Hematopoietic multipotent progenitor cell (in vitro differentiated cells): ENCODE results near the gene TMEM63A. TPM values are rescaled to one million over a fixed set of nuclear protein-coding genes. Genes with fewer than 3 reads are reported as not detected.

Experiments used
- DNase-seq, 3 donors: peaks; one replicate each; pipeline ENCODE4 v3.0.0-alpha.2; 2011 to 2015; ENCODE audit warnings: low read depth in 2 of 3, low spot score in 2 of 3
- total RNA-seq: library from RNA; depleted of rRNA; stranded (reverse); fragments of >200 nt; gene quantifications from one replicate; pipeline ENCODE4 v1.2.3, GENCODE V29; 2012

TMEM63A gene
- total RNA-seq, 1 donor = 70.0 TPM

DNA sequence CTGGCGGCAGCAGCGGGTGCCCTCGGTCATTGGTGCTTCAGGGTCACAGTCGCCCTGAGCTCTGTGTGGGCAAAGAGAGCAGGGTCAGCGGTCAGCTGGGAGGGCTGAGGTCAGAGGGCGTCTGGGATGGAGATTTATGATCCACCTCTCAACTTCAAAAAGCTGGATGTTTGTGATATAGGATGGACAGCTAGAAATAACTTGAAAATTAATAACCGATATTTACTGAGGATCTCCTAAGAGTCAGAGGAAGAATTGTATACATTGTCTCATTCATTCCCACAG, 4.8 kb upstream of the TMEM63A start:
- no peak for DNase-seq

DNA sequence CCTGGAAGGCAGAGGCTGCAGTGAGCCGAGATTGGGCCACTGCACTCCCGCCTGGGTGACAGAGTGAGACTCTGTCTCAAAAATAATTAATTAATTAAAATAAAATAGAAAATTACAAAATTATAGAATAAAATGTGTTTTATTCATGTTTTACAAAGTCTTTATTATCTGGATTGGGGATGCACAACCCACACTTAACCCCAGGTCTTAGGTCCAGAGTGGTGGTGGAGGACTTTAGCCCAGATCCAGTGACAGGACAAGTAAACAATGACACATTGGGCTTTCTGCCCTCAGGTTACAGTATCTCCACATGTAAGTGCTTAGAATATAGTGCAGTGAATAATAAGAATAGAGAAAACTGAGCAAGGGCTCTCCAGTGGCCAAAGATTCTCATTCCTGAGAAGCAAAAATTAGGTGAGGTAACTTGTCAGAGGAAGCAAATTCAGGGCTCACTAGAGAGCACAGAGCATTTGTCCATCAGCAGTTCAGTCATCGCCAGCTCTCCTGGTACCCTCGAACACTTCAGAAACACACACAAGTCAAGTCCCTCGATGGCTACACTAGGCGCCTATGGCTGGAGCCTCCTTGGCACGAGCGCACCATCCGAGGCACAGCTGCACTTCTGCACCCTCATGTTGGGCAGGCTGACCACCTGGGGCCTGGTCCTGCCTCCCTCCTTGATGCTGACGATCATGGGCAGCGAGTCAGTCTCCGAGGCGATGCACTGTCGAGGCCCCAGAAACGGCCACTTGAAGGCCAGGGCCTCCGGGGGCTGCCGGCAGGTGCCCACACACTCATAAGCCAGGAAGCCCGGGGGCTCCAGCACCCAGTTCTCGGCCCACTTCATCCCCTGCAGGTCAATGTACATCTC, 4.2 kb upstream of the TMEM63A start:
- no peak for DNase-seq

DNA sequence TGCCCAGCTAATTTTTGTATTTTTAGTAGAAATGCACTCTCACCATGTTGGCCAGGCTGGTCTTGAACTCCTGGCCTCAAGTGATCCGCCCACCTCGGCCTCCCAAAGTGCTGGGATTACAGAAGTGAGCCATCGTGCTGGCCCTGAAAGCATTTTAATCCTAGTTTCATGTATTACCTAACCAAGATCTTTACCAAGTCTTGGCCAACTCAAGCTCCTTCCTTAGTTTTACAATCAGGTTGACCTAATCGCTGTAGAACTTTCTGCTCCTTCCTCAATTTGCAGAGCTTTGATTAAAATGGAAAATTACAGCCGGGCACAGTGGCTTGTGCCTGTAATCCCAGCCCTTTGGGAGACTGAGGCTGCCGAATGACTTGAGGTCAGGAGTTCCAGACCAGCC, 3.2 kb upstream of the TMEM63A start:
- DNase-seq = no peak

DNA sequence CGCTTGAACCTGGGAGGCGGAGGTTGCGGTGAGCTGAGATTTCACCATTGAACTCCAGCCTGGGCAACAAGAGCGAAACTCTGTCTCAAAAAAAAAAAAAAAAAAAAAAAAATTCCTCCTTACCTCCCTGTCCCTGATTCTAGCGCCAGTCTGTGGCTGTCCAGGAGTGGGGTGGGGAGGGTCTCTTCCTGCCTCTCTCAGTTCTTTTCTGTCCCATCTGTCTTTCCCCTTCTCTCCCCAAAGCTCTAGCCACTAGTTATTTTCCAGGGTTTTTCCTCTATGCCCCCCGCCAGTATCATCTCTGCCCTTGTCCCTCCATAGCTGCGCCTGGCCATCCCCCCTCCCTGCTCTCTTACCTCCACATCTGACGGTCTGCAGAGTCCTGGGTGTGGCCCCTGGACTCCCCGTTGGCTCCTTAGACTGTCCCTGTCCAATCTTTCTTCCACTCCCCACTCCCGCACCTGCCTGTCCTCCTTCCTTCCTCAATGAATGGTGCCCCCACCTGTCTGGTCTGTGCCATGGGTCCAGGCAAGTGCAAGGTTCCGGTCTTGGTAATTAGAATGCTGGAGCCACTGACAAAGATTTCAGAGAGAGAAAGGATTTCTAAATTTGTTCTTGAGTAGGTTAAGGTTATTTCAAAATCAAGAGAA, 1.6 kb upstream of the TMEM63A start:
- DNase-seq = no peak

DNA sequence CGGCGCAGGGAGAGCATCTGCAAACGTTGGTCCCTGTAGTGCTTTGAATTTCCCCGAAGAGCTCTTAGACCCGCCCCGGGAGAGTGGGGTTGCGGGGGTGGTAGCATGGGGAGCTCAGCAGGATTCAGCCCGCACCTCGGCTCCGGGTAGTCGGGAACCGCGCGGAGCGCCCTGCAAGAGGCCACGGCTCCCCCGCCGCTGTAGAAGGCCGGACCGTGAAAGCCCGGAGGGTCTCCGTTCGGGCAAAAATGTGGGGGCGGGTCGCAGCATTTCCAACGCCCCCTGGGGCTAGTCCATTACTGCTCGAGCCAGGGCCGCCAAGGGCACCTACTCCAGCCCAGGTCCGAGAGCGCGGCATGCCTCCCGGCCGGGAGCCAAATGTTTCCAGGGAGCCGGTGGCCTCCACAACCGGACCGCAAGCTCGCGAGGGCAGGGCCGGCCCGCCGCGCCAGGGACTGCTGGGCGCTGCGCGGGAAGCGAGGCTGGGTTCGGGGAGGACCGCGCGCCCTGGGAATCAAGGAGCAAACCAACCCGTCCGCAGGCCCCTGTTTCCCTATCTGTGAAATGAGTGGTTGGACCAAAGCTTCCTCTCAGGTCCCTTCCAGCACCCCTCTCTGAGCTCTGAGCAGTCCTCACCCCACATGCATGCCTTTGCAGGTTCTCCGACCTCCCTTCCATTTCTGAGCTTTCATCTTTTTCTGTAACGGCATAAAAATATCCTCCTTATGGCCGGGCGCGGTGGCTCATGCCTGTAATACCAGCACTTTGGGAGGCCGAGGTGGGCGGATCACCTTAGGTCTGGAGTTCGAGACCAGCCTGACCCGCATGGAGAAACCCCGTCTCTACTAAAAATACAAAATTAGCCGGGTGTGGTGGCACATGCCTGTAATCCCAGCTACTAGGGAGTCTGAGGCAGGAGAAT, 775 bp upstream of the TMEM63A start:
- DNase-seq = peak in 1 of 3 donors; percentile 48

DNA sequence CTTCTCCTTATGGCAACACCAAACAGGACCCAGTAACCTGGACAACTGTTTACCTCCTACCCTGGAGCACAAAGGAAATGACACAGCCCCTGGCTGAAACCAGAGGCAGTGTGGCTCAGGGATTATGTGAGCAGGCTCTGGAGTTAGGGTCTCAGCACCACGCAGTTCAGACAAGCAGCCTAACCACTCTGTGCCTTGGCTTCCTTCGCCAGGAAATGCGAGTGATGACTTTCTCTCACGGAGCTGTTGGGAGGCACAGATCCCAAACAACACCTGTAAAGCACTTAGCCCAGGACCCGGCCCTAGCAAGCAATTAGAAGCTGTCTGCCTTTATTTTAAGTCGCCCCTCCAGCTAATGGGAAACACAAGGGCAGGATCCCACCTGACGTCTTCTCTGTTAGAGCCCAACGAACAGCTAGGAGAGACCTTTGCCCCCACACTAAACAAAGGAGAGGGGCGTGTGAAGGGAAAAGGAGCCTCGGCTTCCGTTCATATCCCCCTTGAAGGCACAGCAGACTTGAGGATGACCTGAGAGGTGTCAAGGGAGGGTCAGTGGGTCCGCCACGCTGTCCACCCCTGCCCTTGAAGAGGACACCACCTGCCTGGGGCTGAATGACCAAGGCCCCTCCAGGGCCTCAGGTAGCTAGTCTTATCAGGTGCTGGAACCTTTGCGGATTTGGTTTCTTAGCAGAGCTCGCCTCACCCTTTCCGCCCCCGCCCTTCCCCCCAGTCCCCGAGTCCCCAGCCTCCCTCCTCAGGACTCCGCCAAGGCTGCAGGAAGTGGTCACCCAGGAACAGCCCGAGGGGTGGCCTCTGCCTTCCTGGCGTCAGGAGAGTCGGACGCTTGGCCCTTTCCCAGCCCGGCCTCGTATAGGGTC, 860 bp downstream of the TMEM63A start:
- DNase-seq = peak in 2 of 3 donors; percentile 51 to 61

DNA sequence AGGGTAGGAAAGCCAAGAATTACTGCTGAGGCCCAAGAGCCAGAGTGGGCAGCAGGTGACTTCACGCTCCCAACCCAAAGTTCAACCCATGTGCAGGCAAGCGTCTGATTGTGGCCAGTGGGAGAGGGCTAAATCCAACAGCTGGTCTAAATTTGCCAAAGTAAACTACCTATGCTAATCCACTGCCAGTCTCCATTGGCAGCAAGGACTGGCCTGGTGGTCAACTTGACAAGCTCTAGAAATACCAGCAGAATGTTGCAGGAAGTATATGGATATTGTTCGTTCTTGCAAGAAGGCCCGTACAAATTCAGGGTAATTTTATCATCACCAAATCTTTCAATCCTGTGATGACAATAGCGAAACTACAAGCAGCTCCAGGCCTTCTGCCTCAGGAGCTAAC, 1.5 kb downstream of the TMEM63A start:
- no peak for DNase-seq

DNA sequence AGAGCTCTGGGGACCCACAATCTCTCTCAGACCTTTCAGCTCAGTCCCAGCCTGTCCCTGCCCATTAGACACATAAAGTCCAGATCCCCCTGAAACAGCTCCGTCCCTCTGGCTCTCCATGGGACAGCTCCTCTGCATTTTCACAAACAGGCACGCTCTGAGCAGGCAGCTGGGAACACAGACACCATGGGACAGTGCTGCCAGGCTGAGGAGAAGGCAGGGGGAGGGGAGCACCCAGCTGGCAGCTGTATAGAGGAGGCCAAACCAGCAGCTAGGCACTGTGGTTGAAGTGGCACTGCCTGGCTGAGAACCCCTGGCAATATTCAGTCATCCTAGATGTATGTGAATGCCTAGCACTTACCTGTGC, 2.0 kb downstream of the TMEM63A start:
- no peak for DNase-seq

DNA sequence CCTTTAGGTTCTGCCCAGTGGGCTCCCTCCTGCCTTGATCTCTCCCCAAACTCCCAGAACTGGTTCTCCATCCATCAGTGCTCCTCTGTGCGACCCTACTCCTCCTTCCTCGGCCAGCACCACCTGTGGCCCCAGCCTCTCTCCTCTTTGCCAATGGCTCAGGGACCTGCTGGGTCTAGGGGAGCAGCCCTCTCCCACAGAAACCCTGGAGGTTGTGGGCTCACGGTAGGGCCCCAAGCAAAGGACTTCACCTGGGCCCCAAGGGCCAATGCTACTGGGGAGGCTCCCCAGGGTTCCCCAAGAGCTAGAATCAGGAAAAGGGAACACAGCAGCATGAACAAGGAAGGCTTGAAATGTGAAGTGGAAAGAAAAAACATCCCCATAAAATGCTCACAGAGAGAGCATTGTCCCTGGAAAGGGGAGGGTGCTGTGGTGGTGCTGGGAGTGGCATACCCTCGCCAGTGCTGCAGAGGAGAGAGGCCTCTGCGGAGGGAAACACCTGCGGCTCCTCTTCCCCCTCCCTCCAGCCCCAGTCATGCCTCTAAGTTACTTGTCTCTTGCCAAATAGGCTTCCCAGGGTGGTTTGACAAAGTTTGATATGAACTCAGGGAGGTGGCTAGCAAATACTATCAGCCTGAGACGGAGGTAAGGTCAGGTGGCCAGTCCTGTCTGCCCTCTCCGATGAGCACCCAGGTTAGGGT, 2.5 kb downstream of the TMEM63A start:
- DNase-seq = peak in 2 of 3 donors; percentile 48 to 83

DNA sequence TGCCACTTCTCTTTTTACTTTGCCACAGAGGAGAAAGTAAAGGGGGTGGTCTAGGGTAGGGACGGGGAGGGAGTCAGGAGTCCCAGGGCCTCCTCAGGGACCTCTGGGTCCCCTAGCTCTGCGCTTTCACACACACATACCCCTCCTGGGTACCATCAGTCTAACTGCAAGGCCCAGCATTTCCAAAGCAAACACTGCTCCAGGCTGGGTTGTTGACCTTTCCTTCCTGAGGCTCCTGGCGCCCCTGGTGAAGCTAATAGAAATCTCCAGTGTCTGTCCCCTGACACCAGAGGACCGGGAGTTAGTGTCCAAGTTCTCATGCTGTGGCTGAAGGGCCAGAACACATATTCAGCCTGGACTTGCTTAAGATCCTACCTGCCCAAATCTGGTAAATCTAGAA, 3.9 kb downstream of the TMEM63A start:
- no peak for DNase-seq

DNA sequence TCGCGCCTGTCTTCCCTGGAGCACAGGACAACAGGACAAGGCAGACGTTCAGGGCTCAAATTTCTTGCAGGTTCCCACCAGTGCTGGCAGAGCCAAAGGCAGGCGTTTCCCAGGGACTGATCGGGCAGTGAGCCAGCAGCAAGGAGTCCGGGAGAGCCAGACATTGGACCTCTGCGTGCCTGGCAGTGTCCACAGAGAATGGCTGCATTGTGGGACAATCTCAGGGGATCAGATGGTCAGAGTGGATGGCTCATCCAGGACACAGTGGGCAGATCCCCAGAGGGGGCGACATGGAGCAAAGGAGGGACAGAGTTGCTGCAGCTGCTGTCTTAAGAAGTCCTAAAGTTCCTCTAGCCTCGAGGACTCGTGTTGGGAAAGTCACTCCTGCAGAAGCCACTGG, 4.6 kb downstream of the TMEM63A start:
- peak in 1 of 3 donors; percentile 46 for DNase-seq

DNA sequence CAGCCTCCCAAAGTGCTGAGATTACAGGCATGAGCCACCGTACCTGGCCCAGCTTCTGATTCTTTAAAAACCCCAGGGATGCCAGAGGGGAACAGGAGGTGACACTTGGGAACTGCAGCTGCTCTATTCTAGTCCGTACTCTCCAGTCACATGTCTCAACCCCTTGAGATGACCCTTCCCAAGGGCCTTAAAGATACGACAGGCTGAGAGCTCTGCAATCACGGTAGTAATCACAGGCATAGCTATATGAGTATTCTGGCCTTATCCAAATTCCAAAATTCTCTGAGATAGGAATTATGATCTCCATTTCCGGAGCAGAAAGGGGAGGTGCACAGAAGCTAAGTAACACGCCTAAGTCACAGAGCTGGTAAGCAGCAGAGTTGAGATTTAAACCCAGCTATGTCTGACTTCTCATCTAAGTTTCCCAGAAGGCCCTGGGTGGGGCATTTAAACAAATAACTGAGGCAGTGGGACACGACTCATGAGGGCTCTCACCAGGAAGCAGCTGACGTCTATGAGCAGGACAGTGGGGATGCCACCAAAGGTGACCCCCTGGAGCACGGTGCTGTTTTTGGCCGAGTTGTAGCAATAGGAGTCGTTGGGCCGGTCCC, 5.2 kb downstream of the TMEM63A start:
- DNase-seq = no peak

DNA sequence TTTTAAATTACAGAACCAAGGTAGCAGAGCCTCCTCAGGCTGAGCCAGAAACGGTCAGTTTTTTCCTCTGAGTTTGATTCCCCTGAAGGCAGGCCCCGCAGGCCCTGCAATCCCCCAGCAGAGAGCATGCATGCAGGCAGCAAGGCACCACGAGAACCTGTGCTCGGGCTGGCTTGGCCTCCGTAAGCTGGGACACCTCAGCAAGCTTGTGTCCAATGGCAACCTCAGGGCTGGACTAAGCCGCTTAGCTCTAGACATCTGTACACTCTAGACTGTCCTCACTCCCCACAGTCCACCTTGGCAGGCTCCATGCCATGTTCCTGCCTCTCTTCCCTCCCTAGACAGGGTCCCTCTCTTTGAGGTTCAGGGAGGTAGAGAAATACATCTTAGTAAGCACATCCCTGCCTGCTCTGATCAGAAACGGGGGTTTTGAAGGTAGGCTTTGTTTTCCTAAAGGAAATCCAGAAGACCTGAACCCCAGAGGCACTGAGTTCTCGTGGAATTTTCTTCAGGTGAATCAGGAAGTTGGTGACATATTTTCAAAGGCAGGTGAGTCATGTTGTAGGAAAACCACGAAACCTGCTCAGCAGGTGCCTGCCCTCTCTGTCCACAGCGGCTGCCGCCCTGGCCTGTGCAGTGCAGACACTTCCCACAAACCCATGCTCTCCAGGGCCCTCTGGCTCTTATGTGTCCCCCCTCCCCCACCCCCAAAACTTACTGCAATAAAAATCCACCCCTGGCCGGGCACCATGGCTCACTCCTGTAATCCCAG, 7.0 kb downstream of the TMEM63A start:
- no peak for DNase-seq

DNA sequence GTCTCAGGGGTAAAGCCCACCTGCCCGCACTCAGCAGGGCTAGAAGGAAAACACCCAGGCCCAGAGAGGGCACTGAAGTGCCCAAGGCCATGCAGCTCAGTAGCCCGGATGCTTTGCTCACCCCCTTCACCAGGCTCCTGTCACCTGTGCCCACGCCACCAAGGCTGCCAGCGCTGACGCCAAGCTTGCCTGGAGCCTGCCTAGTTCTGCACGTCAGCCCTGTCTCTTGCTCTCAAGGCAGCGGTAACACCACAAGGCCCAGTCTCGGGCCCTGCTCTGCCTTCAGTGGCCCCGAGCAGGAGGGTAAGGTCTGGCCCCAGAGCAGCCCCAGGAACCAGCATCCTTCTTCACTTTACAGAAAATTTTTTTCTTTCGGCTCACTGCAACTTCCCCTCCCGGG, 7.7 kb downstream of the TMEM63A start:
- DNase-seq = no peak

DNA sequence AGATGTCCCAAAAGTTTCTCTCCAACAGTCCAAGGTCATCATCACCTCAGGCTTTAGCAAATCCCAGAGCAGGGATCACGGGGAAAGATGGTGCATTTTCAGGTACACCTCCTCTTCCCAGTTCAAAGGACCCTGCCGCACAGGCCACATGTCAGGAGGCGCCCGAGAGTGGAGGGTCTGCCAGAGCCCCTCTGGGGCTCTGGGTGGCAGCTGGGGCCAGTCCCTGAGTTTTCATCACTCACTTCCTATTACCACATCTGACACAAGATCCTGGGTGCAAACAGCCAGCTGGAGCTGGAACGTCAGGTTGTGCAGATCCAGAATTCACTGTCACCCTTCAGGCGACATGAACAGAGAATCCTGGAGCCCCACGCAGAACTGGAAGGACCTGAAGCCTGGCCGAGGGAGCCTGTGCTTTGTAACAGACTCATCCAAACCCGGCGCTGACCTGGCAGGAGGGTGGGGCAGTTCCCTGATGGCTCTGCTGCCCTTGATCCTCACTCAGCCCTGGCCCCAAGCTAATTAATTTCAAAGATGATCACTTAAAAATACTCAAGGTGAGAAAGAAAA, 8.8 kb downstream of the TMEM63A start:
- DNase-seq = no peak

DNA sequence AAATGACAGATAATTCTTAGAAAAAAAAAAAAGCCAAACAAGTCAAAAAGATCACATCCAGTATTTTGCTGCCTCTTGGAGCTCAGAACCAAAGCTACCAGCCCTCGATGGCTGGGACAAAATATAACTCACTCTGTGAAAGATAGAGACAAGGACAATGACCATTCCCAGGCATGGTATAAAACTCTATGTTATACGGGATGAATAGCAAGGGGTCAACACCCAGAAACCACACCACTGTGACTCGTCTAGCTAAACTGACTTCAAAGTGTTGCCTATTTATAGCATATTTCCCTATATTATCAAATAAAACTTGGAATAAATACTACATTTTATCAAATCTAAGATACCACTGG, 10.1 kb downstream of the TMEM63A start:
- DNase-seq = no peak

DNA sequence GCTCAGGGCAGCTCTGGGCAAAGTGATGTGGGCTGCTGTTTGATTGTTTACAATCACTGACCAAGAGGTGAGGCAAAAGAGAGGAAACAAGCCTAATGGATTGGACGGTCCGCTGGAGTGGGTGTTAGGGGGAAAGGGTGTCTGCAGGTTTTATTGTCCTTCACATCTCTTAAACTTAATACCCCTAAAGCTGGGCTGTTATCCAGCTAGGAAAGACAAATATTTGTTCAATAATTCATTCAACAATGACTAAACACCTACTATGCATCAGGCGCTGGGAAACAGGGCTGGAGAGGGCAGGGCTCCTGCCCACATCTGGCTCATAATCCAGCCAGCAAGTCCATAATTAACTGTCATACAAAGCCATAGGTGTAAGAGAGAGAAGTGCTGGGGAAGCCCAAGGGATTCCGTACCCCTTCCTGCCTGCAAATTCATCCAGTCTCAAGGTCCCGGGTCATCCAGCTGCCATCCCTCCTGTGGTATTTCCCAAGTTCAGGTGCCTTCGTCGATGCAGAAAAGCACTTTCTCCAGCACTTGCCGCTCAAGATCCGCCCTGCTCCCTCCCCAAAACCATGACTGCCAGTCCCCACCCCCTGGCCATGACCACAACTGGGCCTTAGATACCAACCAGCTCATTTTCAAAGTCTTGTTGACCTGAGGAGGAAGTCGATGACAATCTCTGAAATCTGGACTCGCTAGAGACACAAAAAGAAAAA, 10.7 kb downstream of the TMEM63A start:
- DNase-seq = no peak

DNA sequence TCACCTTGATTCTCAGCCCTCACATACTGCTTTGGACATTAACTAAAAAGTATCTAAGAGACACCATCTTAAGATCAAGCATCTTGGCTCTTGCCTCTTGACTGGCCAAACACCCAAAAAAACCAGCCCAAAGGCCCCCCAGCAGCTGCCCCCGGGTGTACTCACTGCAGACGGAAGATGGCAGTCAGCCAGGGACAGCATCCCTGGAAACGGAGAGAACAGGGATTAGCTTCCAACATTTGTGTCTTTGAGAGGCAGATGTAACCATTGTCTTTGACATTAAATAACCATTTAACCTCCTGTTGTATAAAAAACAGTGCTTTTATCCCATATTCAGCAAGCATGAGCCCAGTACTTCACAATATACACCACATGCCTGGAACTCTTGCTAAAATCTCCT, 11.3 kb downstream of the TMEM63A start:
- DNase-seq = no peak
